ENCODE results near the gene CCDC183.

CCDC183 gene

DNA sequence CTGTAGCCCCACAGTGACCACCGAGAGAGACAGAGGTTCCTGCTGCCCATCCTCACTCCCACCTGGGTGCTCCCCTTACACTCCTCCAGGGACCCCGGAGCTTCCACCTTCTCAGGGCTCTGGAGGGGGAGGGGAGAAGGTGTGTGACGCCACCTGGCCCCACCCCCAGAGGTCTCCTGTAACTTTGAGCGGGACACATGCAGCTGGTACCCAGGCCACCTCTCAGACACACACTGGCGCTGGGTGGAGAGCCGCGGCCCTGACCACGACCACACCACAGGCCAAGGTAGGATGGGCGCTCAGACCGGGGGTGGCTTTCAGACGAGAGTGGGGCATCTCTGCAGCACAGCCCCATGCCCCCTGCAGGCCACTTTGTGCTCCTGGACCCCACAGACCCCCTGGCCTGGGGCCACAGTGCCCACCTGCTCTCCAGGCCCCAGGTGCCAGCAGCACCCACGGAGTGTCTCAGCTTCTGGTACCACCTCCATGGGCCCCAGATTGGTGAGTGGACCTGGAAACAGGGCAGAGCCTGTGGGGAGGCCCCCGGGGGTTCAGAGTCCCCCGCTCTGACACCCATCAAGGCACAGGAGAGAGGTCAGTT, 60.5 kb downstream of the CCDC183 start:
- H3K4me1 ChIP-seq (ENCODE audit: control insufficient read depth in 1 of 2, insufficient read depth in 1 of 2, low read depth in 1 of 2, low read length in 1 of 2): no peaks in the 10 kb centered on the region
- H3K27ac ChIP-seq: no peak overlapping the region
- H3K27me3 ChIP-seq: no peaks in the 10 kb centered on the region

GRCh38 chr9:136857166-136857565, 61.0 kb downstream of the CCDC183 start:
- H3K4me1 ChIP-seq (ENCODE audit: control insufficient read depth in 1 of 2, insufficient read depth in 1 of 2, low read depth in 1 of 2, low read length in 1 of 2): no peaks in the 10 kb centered on the region
- no peaks in the 10 kb centered on the region for H3K9me3 ChIP-seq
- TF ChIP-seq, protein P1, sequence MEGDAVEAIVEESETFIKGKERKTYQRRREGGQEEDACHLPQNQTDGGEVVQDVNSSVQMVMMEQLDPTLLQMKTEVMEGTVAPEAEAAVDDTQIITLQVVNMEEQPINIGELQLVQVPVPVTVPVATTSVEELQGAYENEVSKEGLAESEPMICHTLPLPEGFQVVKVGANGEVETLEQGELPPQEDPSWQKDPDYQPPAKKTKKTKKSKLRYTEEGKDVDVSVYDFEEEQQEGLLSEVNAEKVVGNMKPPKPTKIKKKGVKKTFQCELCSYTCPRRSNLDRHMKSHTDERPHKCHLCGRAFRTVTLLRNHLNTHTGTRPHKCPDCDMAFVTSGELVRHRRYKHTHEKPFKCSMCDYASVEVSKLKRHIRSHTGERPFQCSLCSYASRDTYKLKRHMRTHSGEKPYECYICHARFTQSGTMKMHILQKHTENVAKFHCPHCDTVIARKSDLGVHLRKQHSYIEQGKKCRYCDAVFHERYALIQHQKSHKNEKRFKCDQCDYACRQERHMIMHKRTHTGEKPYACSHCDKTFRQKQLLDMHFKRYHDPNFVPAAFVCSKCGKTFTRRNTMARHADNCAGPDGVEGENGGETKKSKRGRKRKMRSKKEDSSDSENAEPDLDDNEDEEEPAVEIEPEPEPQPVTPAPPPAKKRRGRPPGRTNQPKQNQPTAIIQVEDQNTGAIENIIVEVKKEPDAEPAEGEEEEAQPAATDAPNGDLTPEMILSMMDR (IDR thresholded peaks at IDR 0.05): no peak
- H3K27me3 ChIP-seq: no peaks in the 10 kb centered on the region
- H3K36me3 ChIP-seq: peaks cover 26% of the 10 kb centered on the region
- no peak overlapping the region for H3K27ac ChIP-seq
- no peak overlapping the region for H3K4me3 ChIP-seq (ENCODE audit: low read depth in 1 of 2, low read length in 1 of 2)

More for the DNA sequence above, 60.5 kb downstream of the CCDC183 start:
- Histone ChIP-seq H3K36me3 (peaks cover 20% of the 10 kb centered on the region), H3K9me3 (no peaks in the 10 kb centered on the region), H3K4me3 (ENCODE audit: low read depth in 1 of 2, low read length in 1 of 2) (no peak overlapping the region)
- TF ChIP-seq, protein P1 (IDR thresholded peaks at IDR 0.05): no peak
